SK-N-DZ (cell line): Measurements from ENCODE around the gene KHK.
"Not testable (repeated sequence)": the region's sequence is repeated elsewhere in the genome, so short reads cannot be mapped to it uniquely, and the experiment has no call there.

Source experiments
- DNase-seq: peaks from one replicate; pipeline ENCODE4 v3.0.0-alpha.2; 2015; ENCODE audit warnings: low spot score

Gene KHK

DNA sequence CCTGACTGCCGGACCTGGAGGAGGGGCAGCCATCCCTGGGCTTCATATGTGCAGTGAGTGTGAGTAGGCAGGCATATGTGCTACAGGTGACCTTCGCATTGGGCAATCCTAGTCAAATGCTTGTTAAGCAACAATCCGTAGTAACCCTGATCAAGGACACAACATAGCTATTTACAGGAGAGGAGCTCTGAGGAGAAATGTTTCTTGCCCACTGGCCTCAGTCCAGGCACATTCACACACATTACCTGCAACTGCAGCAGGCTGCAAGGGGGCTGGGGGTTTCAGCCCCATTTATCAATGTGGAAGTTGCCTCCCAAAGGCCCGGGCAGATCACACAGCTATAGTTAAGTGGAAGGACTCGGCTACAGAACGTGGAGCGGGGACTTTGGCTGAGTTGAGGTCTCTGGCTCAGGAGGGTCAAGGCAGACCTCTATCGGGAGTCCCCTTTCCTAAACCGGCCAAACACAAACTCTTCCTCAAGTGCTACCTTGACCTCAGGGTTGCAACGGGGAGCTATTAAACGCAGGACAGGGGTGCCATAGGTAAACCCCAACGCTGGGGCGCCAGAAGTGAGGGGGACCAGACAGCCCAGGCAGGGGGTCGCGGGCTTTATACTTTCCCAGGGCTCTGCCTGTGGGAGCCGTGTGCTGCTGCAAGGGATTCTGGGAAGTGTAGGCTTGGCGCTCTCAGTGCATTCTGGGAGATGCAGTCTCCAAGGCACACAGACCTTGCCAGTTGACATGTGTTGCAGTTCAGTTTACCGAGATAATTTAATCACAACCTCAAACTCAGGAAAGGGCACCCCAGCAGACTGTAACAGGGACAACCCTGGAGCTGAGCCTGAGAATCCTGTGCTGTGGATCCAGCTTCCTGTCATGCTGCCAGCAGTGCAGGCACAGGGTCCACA is 9.4 kb downstream of the KHK start:
- DNase-seq: peak; percentile 77

- no peak for DNase-seq
These were observed 10.3 kb downstream of the KHK start for GRCh38 chr2:27096748-27097297.

- DNase-seq: no peak
These were observed 10.8 kb downstream of the KHK start for GRCh38 chr2:27097341-27097740.

DNA sequence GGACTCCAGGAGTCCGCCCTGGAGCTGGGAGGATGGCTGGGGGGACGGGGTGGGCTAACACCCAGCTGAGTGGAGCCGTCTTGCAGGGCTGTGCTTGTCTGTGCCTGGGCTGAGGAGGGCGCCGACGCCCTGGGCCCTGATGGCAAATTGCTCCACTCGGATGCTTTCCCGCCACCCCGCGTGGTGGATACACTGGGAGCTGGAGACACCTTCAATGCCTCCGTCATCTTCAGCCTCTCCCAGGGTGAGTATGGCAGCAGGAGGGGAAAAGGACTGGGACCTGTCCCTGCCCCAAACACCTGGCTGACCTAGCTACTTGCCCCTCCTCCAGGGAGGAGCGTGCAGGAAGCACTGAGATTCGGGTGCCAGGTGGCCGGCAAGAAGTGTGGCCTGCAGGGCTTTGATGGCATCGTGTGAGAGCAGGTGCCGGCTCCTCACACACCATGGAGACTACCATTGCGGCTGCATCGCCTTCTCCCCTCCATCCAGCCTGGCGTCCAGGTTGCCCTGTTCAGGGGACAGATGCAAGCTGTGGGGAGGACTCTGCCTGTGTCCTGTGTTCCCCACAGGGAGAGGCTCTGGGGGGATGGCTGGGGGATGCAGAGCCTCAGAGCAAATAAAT is 12.9 kb downstream of the KHK start:
- DNase-seq: no peak

DNA sequence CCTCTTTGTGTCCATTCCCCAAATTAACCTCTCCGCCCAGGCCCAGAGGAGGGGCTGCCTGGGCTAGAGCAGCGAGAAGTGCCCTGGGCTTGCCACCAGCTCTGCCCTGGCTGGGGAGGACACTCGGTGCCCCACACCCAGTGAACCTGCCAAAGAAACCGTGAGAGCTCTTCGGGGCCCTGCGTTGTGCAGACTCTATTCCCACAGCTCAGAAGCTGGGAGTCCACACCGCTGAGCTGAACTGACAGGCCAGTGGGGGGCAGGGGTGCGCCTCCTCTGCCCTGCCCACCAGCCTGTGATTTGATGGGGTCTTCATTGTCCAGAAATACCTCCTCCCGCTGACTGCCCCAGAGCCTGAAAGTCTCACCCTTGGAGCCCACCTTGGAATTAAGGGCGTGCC is 13.5 kb downstream of the KHK start:
- no peak for DNase-seq

DNA sequence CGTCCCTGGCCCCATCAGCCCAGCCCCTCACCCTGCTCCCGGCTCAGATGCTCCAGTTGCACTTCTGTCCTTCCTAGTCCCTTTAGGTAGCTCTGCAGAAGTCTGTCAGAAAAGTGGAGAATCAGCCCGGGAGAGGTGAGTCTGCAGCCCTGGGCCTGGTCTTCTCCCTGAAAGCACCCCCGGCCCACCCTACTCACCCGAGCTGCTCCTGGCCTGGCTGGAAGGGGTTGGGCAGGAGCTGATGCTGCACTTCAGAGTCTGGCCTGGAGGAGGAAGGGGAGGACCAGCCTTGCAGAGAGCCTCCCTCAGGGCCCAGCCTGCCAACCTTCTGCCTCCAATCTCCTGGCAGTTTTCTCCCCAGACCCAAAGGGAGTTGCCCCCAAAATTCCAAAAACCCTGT is 15.8 kb downstream of the KHK start:
- DNase-seq: no peak

GRCh38 chr2:27105981-27106380 is 19.4 kb downstream of the KHK start:
- no peak for DNase-seq

DNA sequence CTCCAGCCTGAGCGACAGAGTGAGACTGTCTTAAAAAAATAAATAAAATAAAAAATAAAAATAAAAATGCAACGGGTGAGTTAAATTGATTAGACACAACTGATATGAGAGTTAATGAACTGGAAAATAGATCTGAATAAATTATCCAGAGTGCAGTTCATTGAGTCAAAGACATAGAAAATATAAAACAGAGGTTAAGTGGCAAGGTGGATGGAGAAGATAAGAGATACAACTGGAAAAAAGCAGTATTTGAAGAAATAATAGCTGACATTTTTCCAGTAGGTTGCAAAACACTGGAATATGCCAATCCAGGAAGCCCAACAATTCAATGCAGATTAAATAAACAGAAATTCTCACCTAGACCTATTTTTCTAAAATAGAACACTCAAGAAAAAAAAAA is 21.6 kb downstream of the KHK start:
- no peak for DNase-seq

- no peak for DNase-seq
These were observed 22.5 kb downstream of the KHK start for GRCh38 chr2:27109083-27109482.

DNA sequence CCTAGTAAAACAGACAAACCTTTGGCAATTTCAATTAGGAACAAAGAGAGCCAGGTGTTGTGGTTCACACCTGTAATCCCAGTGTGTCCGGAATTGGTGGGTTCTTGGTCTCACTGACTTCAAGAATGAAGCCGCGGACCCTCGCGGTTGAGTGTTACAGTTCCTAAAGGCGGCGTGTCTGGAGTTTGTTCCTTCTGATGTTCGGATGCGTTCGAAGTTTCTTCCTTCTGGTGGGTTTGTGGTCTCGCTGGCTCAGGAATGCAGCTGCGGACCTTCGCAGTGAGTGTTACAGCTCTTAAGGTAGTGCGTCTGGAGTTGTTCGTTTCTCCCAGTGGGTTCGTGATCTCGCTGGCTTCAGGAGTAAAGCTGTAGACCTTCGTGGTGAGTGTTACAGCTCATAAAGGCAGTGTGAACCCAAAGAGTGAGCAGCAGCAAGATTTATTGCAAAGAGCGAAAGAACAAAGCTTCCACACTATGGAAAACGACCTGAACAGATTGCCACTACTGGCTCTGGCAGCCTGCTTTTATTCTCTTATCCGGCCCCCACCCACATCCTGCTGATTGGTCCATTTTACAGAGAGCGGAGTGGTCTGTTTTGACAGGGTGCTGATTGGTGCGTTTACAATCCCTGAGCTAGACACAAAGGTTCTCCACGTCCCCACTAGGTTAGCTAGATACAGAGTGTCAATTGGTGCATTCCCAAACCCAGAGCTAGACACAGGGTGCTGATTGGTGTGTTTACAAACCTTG is 24.2 kb downstream of the KHK start:
- DNase-seq: not testable (repeated sequence)

DNA sequence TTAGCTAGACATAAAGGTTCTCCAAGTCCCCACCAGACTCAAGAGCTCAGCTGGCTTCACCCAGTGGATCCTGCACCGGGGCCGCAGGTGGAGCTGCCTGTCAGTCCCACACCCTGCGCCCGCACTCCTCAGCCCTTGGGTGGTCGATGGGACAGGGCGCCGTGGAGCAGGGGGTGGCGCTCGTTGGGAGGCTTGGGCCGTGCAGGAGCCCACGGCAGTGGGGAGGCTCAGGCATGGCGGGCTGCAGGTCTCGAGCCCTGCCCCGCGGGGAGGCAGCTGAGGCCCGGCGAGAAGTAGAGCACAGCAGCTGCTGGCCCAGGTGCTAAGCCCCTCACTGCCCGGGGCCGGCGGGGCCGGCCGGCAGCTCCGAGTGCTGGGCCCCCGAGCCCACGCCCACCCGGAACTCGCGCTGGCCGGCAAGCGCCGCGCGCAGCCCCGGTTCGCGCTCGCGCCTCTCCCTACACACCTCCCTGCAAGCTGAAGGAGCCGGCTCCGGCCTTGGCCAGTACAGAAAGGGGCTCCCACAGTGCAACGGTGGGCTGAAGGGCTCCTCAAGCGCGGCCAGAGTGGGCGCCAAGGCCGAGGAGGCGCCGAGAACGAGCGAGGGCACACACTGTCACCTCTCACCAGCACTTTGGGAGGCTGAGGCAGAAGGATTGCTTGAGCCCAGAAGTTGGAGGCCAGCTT is 25.0 kb downstream of the KHK start:
- not testable (repeated sequence) for DNase-seq

GRCh38 chr2:27115519-27115918 is 28.9 kb downstream of the KHK start:
- no peak for DNase-seq

GRCh38 chr2:27117995-27118524 is 31.5 kb downstream of the KHK start:
- DNase-seq: no peak

DNA sequence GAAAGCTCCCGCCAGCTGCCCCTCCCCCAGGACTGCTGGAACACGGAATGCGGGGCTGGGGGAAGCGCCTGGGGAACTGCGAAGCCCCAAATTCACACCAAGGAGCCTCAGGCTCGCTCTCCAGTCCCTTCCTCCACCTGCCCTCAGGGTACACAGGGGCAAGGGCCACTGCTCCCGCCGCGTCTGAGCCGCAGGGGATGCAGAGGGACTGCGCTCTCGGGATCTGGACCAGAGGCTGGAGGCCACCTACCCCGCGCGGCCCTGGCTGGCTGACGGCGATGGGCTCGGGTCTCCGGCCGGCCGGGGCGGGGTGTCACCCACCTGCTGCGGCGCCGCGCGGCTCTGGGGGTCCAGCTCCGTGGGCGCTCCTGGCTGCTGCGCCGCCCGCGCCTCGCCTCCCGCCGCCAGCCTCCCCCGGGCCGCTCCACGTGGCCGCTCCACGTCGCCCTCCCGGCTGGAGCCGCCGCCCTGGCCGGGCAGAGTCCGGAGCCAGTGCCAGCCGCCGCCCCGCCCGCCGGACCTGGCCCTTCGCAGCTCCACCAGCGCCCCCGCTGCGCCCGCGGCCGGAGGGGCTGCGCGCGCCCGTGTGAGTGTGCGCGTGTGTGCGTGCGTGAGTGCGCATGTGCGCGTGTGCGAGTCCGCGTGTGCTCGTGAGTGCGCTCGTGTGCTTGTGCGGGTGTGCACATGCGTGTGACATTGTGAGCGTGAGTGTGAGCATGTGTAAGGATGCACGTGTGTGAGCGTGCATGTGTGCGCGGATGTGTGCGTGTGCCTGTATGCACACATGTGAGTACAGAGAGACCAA is 32.2 kb downstream of the KHK start, which contains the start of gene CGREF1:
Gene CGREF1, minus strand, starts transcription at position 604 of the 805 bp plus-strand sequence. CDS start 14,762 bp downstream, outside the sequence.
- DNase-seq: no peak

DNA sequence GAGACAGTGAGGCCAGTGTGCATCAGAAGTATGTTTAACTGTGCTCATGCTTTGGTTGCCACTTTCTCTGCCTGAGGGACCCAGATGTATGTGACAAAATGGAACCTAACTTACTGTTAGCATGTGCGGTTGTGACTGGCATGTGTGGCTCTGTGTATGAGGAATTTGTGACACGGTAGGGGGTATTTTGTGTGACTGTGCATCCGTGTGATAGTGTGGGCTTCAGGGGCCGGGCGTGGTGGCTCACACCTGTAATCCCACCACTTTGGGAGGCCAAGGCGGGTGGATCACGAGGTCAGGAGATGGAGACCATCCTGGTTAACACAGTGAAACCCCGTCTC is 32.7 kb downstream of the KHK start:
- DNase-seq: not testable (repeated sequence)

GRCh38 chr2:27121906-27122305 is 35.3 kb downstream of the KHK start:
- DNase-seq: no peak

DNA sequence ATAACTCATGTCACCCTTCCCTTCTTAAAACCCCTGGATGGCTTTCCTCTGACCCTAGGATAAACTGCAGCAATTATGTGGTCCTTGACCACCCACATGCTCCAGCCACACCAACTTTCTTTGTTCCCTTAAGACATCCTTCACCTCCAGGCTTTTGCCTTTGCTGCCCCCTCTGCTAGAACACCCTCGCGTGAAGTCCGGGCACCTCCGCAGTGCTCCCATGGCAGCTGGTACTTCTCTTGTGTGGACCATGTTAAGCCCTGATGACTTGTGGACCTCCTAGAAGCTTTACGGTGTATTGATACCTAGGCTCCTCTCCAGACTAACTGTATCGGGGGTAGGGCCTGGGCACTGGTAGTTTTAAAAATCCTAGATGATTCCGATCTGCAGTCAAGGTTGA is 36.2 kb downstream of the KHK start:
- no peak for DNase-seq

- DNase-seq: peak; percentile 21
These were observed 37.0 kb downstream of the KHK start, which contains the start of gene ABHD1 for GRCh38 chr2:27123302-27124150. ABHD1 (plus strand) TSS chr2:27123815; CDS start chr2:27123949, 134 bp downstream.

- no peak for DNase-seq
These were observed 38.5 kb downstream of the KHK start for GRCh38 chr2:27125104-27125503.
